ENCODE data around the gene MCU.
A peak's percentile ranks its signal among the peaks of the same experiment; 100 is the strongest.

The MCU gene

GRCh38 chr10:72831696-72832409 lies 139.9 kb downstream of the MCU start:
- no peak for DNase-seq (ENCODE audit: extremely low spot score)
- ChIA-PET CTCF (no interaction called here), POLR2A (no interaction called here)
- TF ChIP-seq FOXM1 (IDR thresholded peaks at IDR 0.05; ENCODE audit: borderline replicate concordance) (no peak), BHLHE40 (IDR thresholded peaks at IDR 0.05; ENCODE audit: borderline replicate concordance) (no peak), TARDBP (IDR thresholded peaks at IDR 0.05) (no peak), FOXA1 (IDR thresholded peaks at IDR 0.05) (no peak)

GRCh38 chr10:72832701-72833100 lies 140.8 kb downstream of the MCU start:
- ChIA-PET POLR2A (no interaction called here), CTCF (interaction anchor here (0.9 kb wide), 1 partner anchor 34 kb away, joined by 3 read pairs; no protein-coding TSS in a partner anchor)
- TF ChIP-seq TARDBP (IDR thresholded peaks at IDR 0.05) (no peak), PKNOX1 (IDR thresholded peaks at IDR 0.05) (no peak), NFRKB (IDR thresholded peaks at IDR 0.05) (no peak), HDGF (IDR thresholded peaks at IDR 0.05; ENCODE audit: borderline replicate concordance) (no peak), BHLHE40 (IDR thresholded peaks at IDR 0.05; ENCODE audit: borderline replicate concordance) (no peak), SP1 (IDR thresholded peaks at IDR 0.05) (no peak), L3MBTL2 (conservative IDR thresholded peaks at IDR 0.05) (no peak), CTBP1 (IDR thresholded peaks at IDR 0.05; ENCODE audit: borderline replicate concordance) (no peak), FOXK2 (IDR thresholded peaks at IDR 0.05) (no peak), ARNT (IDR thresholded peaks at IDR 0.05) (no peak), FOXM1 (IDR thresholded peaks at IDR 0.05; ENCODE audit: borderline replicate concordance) (no peak)
- DNase-seq (ENCODE audit: extremely low spot score), result no peak

- POLR2A ChIA-PET, result interaction anchor here (1.5 kb wide), 1 partner anchor 560 kb away, joined by 3 read pairs; the partner anchor contains the start of gene DDIT4
- CTCF ChIA-PET, result interaction anchor here (0.8 to 1.5 kb wide), 5 partner anchors 138 to 493 kb away, joined by 3 to 7 read pairs (median 3); no protein-coding TSS in a partner anchor
- DNase-seq (ENCODE audit: extremely low spot score), result peak; percentile 49
These were observed 142.4 kb downstream of the MCU start for GRCh38 chr10:72834183-72834825.

GRCh38 chr10:72840319-72840718 lies 148.4 kb downstream of the MCU start:
- no peak for DNase-seq (ENCODE audit: extremely low spot score)
- CTCF ChIA-PET, result no interaction called here
- TF ChIP-seq CTBP1 (IDR thresholded peaks at IDR 0.05; ENCODE audit: borderline replicate concordance) (no peak), FOXK2 (IDR thresholded peaks at IDR 0.05) (no peak), PKNOX1 (IDR thresholded peaks at IDR 0.05) (no peak), HDGF (IDR thresholded peaks at IDR 0.05; ENCODE audit: borderline replicate concordance) (no peak), TARDBP (IDR thresholded peaks at IDR 0.05) (no peak), NFRKB (IDR thresholded peaks at IDR 0.05) (no peak), SP1 (IDR thresholded peaks at IDR 0.05) (no peak), FOXA1 (IDR thresholded peaks at IDR 0.05) (no peak), BHLHE40 (IDR thresholded peaks at IDR 0.05; ENCODE audit: borderline replicate concordance) (no peak), FOXM1 (IDR thresholded peaks at IDR 0.05; ENCODE audit: borderline replicate concordance) (no peak), ELF4 (IDR thresholded peaks at IDR 0.05) (no peak), LEF1 (IDR thresholded peaks at IDR 0.05; ENCODE audit: borderline replicate concordance) (no peak), ZNF384 (IDR thresholded peaks at IDR 0.05) (no peak), SUZ12 (IDR thresholded peaks at IDR 0.05) (no peak), L3MBTL2 (conservative IDR thresholded peaks at IDR 0.05) (no peak), ARNT (IDR thresholded peaks at IDR 0.05) (no peak)
- POLR2A ChIA-PET, result interaction anchor here (0.6 kb wide), 1 partner anchor 274 kb away, joined by 4 read pairs; no protein-coding TSS in a partner anchor

More at GRCh38 chr10:72834183-72834825, 142.4 kb downstream of the MCU start:
- TF ChIP-seq PKNOX1 (IDR thresholded peaks at IDR 0.05) (no peak), BHLHE40 (IDR thresholded peaks at IDR 0.05; ENCODE audit: borderline replicate concordance) (no peak), TARDBP (IDR thresholded peaks at IDR 0.05) (no peak), SP1 (IDR thresholded peaks at IDR 0.05) (no peak), HDGF (IDR thresholded peaks at IDR 0.05; ENCODE audit: borderline replicate concordance) (no peak), ARNT (IDR thresholded peaks at IDR 0.05) (no peak), ZNF384 (IDR thresholded peaks at IDR 0.05) (no peak), L3MBTL2 (conservative IDR thresholded peaks at IDR 0.05) (no peak), SUZ12 (IDR thresholded peaks at IDR 0.05) (no peak), FOXA1 (IDR thresholded peaks at IDR 0.05) (no peak)

GRCh38 chr10:72841487-72841886 lies 149.5 kb downstream of the MCU start:
- TF ChIP-seq LEF1 (IDR thresholded peaks at IDR 0.05; ENCODE audit: borderline replicate concordance) (no peak), FOXK2 (IDR thresholded peaks at IDR 0.05) (no peak), SP1 (IDR thresholded peaks at IDR 0.05) (no peak), L3MBTL2 (conservative IDR thresholded peaks at IDR 0.05) (no peak), CTBP1 (IDR thresholded peaks at IDR 0.05; ENCODE audit: borderline replicate concordance) (no peak), PKNOX1 (IDR thresholded peaks at IDR 0.05) (no peak)
- ChIA-PET CTCF (no interaction called here), POLR2A (no interaction called here)
- no peak for DNase-seq (ENCODE audit: extremely low spot score)

Measured in HEK293T (cell line).